Testis (tissue), 2 donors: ENCODE data around the gene CSAG1.
"Not testable (repeated sequence)": the region's sequence is repeated elsewhere in the genome, so short reads cannot be mapped to it uniquely, and the experiment has no call there.

Experiments used
- POLR2A ChIP-seq: fragments of 450-650 bp; IDR thresholded peaks from one replicate; pipeline ENCODE4 v1.6.1; 2017; ENCODE audit warnings: antibody characterized with exemption, mild to moderate bottlenecking, moderate library complexity
- TF ChIP-seq, protein P1 (sequence below), 3 experiments: fragments of 450-650 bp in 2 of 3; fragments of 200-600 bp in 1 of 3; sonication (generic) in 1 of 3; IDR thresholded peaks; one replicate each; pipeline ENCODE4 v1.5.1; 2016 to 2019; ENCODE audit warnings: antibody characterized with exemption in 3 of 3, mild to moderate bottlenecking in 2 of 3, moderate library complexity in 1 of 3

DNA sequence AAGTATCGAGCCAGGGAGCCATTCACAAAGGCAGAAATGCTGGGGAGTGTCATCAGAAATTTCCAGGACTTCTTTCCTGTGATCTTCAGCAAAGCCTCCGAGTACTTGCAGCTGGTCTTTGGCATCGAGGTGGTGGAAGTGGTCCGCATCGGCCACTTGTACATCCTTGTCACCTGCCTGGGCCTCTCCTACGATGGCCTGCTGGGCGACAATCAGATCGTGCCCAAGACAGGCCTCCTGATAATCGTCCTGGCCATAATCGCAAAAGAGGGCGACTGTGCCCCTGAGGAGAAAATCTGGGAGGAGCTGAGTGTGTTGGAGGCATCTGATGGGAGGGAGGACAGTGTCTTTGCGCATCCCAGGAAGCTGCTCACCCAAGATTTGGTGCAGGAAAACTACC is 3.0 kb upstream of the CSAG1 start:
- not testable (repeated sequence) for TF ChIP-seq POLR2A
- TF ChIP-seq, protein P1, sequence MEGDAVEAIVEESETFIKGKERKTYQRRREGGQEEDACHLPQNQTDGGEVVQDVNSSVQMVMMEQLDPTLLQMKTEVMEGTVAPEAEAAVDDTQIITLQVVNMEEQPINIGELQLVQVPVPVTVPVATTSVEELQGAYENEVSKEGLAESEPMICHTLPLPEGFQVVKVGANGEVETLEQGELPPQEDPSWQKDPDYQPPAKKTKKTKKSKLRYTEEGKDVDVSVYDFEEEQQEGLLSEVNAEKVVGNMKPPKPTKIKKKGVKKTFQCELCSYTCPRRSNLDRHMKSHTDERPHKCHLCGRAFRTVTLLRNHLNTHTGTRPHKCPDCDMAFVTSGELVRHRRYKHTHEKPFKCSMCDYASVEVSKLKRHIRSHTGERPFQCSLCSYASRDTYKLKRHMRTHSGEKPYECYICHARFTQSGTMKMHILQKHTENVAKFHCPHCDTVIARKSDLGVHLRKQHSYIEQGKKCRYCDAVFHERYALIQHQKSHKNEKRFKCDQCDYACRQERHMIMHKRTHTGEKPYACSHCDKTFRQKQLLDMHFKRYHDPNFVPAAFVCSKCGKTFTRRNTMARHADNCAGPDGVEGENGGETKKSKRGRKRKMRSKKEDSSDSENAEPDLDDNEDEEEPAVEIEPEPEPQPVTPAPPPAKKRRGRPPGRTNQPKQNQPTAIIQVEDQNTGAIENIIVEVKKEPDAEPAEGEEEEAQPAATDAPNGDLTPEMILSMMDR (IDR thresholded peaks at IDR 0.05), result not testable (repeated sequence)
